Osteocyte (in vitro differentiated cells): ENCODE measurements around the gene KCNAB2. TPM values are rescaled to one million over a fixed set of nuclear protein-coding genes. Genes with fewer than 3 reads are reported as not detected.

Experiments
- DNase-seq: peaks from one replicate; pipeline ENCODE4 v3.0.0; 2021; ENCODE audit warnings: mixed read lengths; ENCODE audit not compliant: unreplicated experiment; ENCODE audit errors: extremely low spot score
- H3K27ac Mint-ChIP-seq: one replicate; pipeline ENCODE4 v1.8.0; 2021; ENCODE audit warnings: mild to moderate bottlenecking, mixed read lengths; ENCODE audit not compliant: unreplicated experiment
- H3K27me3 Mint-ChIP-seq: one replicate; pipeline ENCODE4 v1.8.0; 2021; ENCODE audit warnings: mixed read lengths; ENCODE audit not compliant: unreplicated experiment
- H3K36me3 Mint-ChIP-seq: one replicate; pipeline ENCODE4 v1.8.0; 2021; ENCODE audit warnings: mixed read lengths; ENCODE audit not compliant: unreplicated experiment
- H3K4me1 Mint-ChIP-seq: one replicate; pipeline ENCODE4 v1.8.0; 2021; ENCODE audit warnings: mixed read lengths; ENCODE audit not compliant: unreplicated experiment
- H3K4me3 Mint-ChIP-seq: one replicate; pipeline ENCODE4 v1.8.0; 2021; ENCODE audit warnings: mild to moderate bottlenecking, moderate library complexity, mixed read lengths; ENCODE audit not compliant: unreplicated experiment
- H3K9me3 Mint-ChIP-seq: one replicate; pipeline ENCODE4 v1.8.0; 2021; ENCODE audit warnings: mixed read lengths; ENCODE audit not compliant: unreplicated experiment
- total RNA-seq: library from RNA; stranded (reverse); gene quantifications from 2 replicates; pipeline ENCODE4 v1.2.1, GENCODE V29; 2021
- TF ChIP-seq, protein P1 (sequence below): fragments of 200-600 bp; sonication (generic); IDR thresholded peaks from 2 replicates; pipeline ENCODE4 v1.5.0; 2021; ENCODE audit warnings: antibody characterized with exemption, mild to moderate bottlenecking, moderate library complexity

Gene KCNAB2
- total RNA-seq, 1 donor from 2014 or later: 9.3 TPM

- no peak overlapping the region for H3K27ac Mint-ChIP-seq
- H3K4me3 Mint-ChIP-seq: no peak overlapping the region
Measured at GRCh38 chr1:6003568-6004411, 41.9 kb upstream of the KCNAB2 start.

GRCh38 chr1:6004412-6005123, 41.1 kb upstream of the KCNAB2 start:
- Mint-ChIP-seq H3K9me3 (no peaks in the 10 kb centered on the region), H3K4me3 (no peak overlapping the region), H3K36me3 (no peaks in the 10 kb centered on the region), H3K27ac (no peak overlapping the region), H3K27me3 (no peaks in the 10 kb centered on the region), H3K4me1 (peaks cover 3% of the 10 kb centered on the region)
- no peak for DNase-seq
- TF ChIP-seq, protein P1, sequence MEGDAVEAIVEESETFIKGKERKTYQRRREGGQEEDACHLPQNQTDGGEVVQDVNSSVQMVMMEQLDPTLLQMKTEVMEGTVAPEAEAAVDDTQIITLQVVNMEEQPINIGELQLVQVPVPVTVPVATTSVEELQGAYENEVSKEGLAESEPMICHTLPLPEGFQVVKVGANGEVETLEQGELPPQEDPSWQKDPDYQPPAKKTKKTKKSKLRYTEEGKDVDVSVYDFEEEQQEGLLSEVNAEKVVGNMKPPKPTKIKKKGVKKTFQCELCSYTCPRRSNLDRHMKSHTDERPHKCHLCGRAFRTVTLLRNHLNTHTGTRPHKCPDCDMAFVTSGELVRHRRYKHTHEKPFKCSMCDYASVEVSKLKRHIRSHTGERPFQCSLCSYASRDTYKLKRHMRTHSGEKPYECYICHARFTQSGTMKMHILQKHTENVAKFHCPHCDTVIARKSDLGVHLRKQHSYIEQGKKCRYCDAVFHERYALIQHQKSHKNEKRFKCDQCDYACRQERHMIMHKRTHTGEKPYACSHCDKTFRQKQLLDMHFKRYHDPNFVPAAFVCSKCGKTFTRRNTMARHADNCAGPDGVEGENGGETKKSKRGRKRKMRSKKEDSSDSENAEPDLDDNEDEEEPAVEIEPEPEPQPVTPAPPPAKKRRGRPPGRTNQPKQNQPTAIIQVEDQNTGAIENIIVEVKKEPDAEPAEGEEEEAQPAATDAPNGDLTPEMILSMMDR: no peak

More at GRCh38 chr1:6003568-6004411, 41.9 kb upstream of the KCNAB2 start:
- peaks cover 3% of the 10 kb centered on the region for H3K4me1 Mint-ChIP-seq
- no peaks in the 10 kb centered on the region for H3K36me3 Mint-ChIP-seq
- no peaks in the 10 kb centered on the region for H3K27me3 Mint-ChIP-seq
- TF ChIP-seq, protein P1: no peak
- no peaks in the 10 kb centered on the region for H3K9me3 Mint-ChIP-seq
- no peak for DNase-seq

- H3K4me1 Mint-ChIP-seq: peaks cover 3% of the 10 kb centered on the region
- no peak overlapping the region for H3K4me3 Mint-ChIP-seq
- no peak for DNase-seq
- H3K36me3 Mint-ChIP-seq: no peaks in the 10 kb centered on the region
- no peak overlapping the region for H3K27ac Mint-ChIP-seq
- TF ChIP-seq, protein P1: no peak
- H3K9me3 Mint-ChIP-seq: no peaks in the 10 kb centered on the region
- H3K27me3 Mint-ChIP-seq: no peaks in the 10 kb centered on the region
Measured at GRCh38 chr1:6005276-6005917, 40.3 kb upstream of the KCNAB2 start.

- Mint-ChIP-seq H3K27ac (no peak overlapping the region), H3K9me3 (no peaks in the 10 kb centered on the region)
Measured at GRCh38 chr1:6006882-6007281, 38.8 kb upstream of the KCNAB2 start.

More at GRCh38 chr1:6006882-6007281, 38.8 kb upstream of the KCNAB2 start:
- Mint-ChIP-seq H3K4me1 (peaks cover 3% of the 10 kb centered on the region), H3K36me3 (no peaks in the 10 kb centered on the region), H3K27me3 (no peaks in the 10 kb centered on the region), H3K4me3 (no peak overlapping the region)
- TF ChIP-seq, protein P1: no peak
- no peak for DNase-seq
